Measurements from ENCODE around the gene ACP2. TPM values are rescaled to one million over a fixed set of nuclear protein-coding genes. Genes with fewer than 3 reads are reported as not detected.

The ACP2 gene
- total RNA-seq, 6 experiments from 2014 or later = 33.4 to 37.4 (median 36.1) TPM

DNA sequence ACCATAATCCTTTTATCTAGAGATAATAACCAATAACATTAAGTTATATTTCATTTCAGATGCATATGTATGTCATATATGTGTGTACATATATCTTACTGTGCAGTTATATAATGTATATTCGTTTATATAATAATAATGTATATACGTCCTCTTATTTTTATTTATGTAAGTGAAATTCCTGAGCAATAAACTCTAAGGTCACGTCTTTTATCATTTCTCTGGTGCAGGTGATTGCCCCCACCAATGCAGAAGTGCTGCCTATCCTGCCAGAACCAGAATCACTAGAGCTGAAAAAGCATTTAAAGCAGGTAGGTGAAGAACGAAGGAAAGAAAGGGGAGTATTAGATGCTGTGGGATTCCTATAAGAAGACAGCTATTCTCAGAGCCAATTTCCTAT lies 30.2 kb upstream of the ACP2 start:
- no peak overlapping the region for H3K4me3 Mint-ChIP-seq
- TF ChIP-seq, protein P1, sequence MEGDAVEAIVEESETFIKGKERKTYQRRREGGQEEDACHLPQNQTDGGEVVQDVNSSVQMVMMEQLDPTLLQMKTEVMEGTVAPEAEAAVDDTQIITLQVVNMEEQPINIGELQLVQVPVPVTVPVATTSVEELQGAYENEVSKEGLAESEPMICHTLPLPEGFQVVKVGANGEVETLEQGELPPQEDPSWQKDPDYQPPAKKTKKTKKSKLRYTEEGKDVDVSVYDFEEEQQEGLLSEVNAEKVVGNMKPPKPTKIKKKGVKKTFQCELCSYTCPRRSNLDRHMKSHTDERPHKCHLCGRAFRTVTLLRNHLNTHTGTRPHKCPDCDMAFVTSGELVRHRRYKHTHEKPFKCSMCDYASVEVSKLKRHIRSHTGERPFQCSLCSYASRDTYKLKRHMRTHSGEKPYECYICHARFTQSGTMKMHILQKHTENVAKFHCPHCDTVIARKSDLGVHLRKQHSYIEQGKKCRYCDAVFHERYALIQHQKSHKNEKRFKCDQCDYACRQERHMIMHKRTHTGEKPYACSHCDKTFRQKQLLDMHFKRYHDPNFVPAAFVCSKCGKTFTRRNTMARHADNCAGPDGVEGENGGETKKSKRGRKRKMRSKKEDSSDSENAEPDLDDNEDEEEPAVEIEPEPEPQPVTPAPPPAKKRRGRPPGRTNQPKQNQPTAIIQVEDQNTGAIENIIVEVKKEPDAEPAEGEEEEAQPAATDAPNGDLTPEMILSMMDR (IDR thresholded peaks at IDR 0.05) = no peak
- H3K9me3 Mint-ChIP-seq = no peaks in the 10 kb centered on the region
- H3K27ac Mint-ChIP-seq = no peak overlapping the region
- no peaks in the 10 kb centered on the region; the same call in 1 of the 2 replicates for H3K27me3 Mint-ChIP-seq (ENCODE audit: insufficient read depth)
- H3K36me3 Mint-ChIP-seq (ENCODE audit: low read depth) = peaks cover 25% of the 10 kb centered on the region
- H3K4me1 Mint-ChIP-seq (ENCODE audit: low read depth) = peaks cover 9% of the 10 kb centered on the region
- no peak for DNase-seq

DNA sequence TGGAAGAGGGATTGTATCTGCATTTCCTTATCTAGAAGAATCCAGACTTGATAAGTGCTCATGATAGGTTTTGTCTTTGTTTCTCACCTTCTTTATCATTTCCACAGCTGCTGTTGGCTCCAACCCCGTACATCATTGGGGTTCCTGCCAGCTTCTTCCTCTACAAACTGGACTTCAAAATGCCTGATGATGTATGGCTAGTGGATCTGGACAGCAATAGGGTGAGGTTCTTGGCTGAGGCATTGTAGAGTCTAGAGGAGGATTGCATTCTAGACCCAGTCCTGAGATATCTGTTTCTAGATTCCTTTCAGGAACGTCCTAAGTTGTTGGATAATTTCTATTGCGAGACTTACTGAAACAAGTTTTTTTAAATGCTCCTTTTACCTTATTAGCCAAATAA lies 29.4 kb upstream of the ACP2 start:
- no peaks in the 10 kb centered on the region for H3K9me3 Mint-ChIP-seq
- no peak for DNase-seq
- H3K4me3 Mint-ChIP-seq = no peak overlapping the region
- peaks cover 25% of the 10 kb centered on the region for H3K36me3 Mint-ChIP-seq (ENCODE audit: low read depth)
- H3K27me3 Mint-ChIP-seq (ENCODE audit: insufficient read depth) = no peaks in the 10 kb centered on the region; the same call in 1 of the 2 replicates
- peak overlapping the region; percentile 38; the same call in 1 of the 2 replicates for H3K27ac Mint-ChIP-seq
- peaks cover 10% of the 10 kb centered on the region for H3K4me1 Mint-ChIP-seq (ENCODE audit: low read depth)
- TF ChIP-seq, protein P1 (IDR thresholded peaks at IDR 0.05) = no peak

- Mint-ChIP-seq H3K4me3 (no peak overlapping the region), H3K4me1 (ENCODE audit: low read depth) (peaks cover 21% of the 10 kb centered on the region), H3K9me3 (no peaks in the 10 kb centered on the region), H3K27me3 (ENCODE audit: insufficient read depth) (no peaks in the 10 kb centered on the region; the same call in 1 of the 2 replicates), H3K27ac (no peak overlapping the region), H3K36me3 (ENCODE audit: low read depth) (peaks cover 18% of the 10 kb centered on the region)
- no peak for DNase-seq
- TF ChIP-seq, protein P1 (IDR thresholded peaks at IDR 0.05) = no peak
Observed at GRCh38 chr11:47276923-47277322, 28.3 kb upstream of the ACP2 start.

GRCh38 chr11:47274495-47275235 lies 26.1 kb upstream of the ACP2 start:
- TF ChIP-seq, protein P1 (IDR thresholded peaks at IDR 0.05) = no peak
- Mint-ChIP-seq H3K9me3 (no peaks in the 10 kb centered on the region), H3K27me3 (ENCODE audit: insufficient read depth) (no peaks in the 10 kb centered on the region; the same call in 1 of the 2 replicates), H3K4me1 (ENCODE audit: low read depth) (peaks cover 35% of the 10 kb centered on the region), H3K36me3 (ENCODE audit: low read depth) (peaks cover 10% of the 10 kb centered on the region), H3K27ac (no peak overlapping the region), H3K4me3 (no peak overlapping the region)
- DNase-seq = no peak

- Mint-ChIP-seq H3K27ac (no peak overlapping the region), H3K36me3 (ENCODE audit: low read depth) (peaks cover 15% of the 10 kb centered on the region), H3K4me3 (no peak overlapping the region), H3K9me3 (no peaks in the 10 kb centered on the region), H3K4me1 (ENCODE audit: low read depth) (peaks cover 47% of the 10 kb centered on the region), H3K27me3 (ENCODE audit: insufficient read depth) (peaks cover 5% of the 10 kb centered on the region)
- DNase-seq = no peak
- TF ChIP-seq, protein P1 (IDR thresholded peaks at IDR 0.05) = no peak
Observed at GRCh38 chr11:47272706-47273105, 24.1 kb upstream of the ACP2 start.

Measured in HFFc6 (cell line).